ENCODE results near the gene NDC1.

The NDC1 gene

GRCh38 chr1:53869454-53870117, 31.5 kb upstream of the NDC1 start:
- Histone ChIP-seq H3K4me3 (replicated peaks; ENCODE audit: low read depth, low read length) (no peak overlapping the region), H3K36me3 (ENCODE audit: control insufficient read depth, insufficient read depth, low read length) (peaks cover 3% of the 10 kb centered on the region), H3K27me3 (replicated peaks; ENCODE audit: control insufficient read depth, insufficient read depth, low read length) (no peaks in the 10 kb centered on the region)
- no peak for DNase-seq (ENCODE audit: extremely low read depth, insufficient read length)
- no peak for TF ChIP-seq CTCF (IDR thresholded peaks at IDR 0.05; ENCODE audit: insufficient read depth, low read length, poor library complexity, severe bottlenecking)

- Histone ChIP-seq H3K36me3 (ENCODE audit: control insufficient read depth, insufficient read depth, low read length) (peaks cover 3% of the 10 kb centered on the region), H3K4me3 (replicated peaks; ENCODE audit: low read depth, low read length) (no peak overlapping the region), H3K27me3 (replicated peaks; ENCODE audit: control insufficient read depth, insufficient read depth, low read length) (no peaks in the 10 kb centered on the region)
- TF ChIP-seq CTCF (IDR thresholded peaks at IDR 0.05; ENCODE audit: insufficient read depth, low read length, poor library complexity, severe bottlenecking) = no peak
- no peak for DNase-seq (ENCODE audit: extremely low read depth, insufficient read length)
Observed at GRCh38 chr1:53868565-53868964, 30.5 kb upstream of the NDC1 start.

- Histone ChIP-seq H3K4me3 (replicated peaks; ENCODE audit: low read depth, low read length) (no peak overlapping the region), H3K27me3 (replicated peaks; ENCODE audit: control insufficient read depth, insufficient read depth, low read length) (no peaks in the 10 kb centered on the region), H3K36me3 (ENCODE audit: control insufficient read depth, insufficient read depth, low read length) (no peaks in the 10 kb centered on the region; the same call in 1 of the 2 replicates)
- TF ChIP-seq CTCF (IDR thresholded peaks at IDR 0.05; ENCODE audit: insufficient read depth, low read length, poor library complexity, severe bottlenecking) = no peak
- DNase-seq (ENCODE audit: extremely low read depth, insufficient read length) = peak; percentile 5
Observed at GRCh38 chr1:53862507-53862906, 24.4 kb upstream of the NDC1 start.

- no peak for DNase-seq (ENCODE audit: extremely low read depth, insufficient read length)
- Histone ChIP-seq H3K27me3 (replicated peaks; ENCODE audit: control insufficient read depth, insufficient read depth, low read length) (no peaks in the 10 kb centered on the region), H3K4me3 (replicated peaks; ENCODE audit: low read depth, low read length) (no peak overlapping the region), H3K36me3 (ENCODE audit: control insufficient read depth, insufficient read depth, low read length) (peaks cover 3% of the 10 kb centered on the region)
- peak; percentile 88 for TF ChIP-seq CTCF (IDR thresholded peaks at IDR 0.05; ENCODE audit: insufficient read depth, low read length, poor library complexity, severe bottlenecking)
Observed at GRCh38 chr1:53860967-53861411, 22.9 kb upstream of the NDC1 start.

GRCh38 chr1:53851571-53852285, 13.6 kb upstream of the NDC1 start:
- no peak for TF ChIP-seq CTCF (IDR thresholded peaks at IDR 0.05; ENCODE audit: insufficient read depth, low read length, poor library complexity, severe bottlenecking)
- Histone ChIP-seq H3K4me3 (replicated peaks; ENCODE audit: low read depth, low read length) (no peak overlapping the region), H3K36me3 (ENCODE audit: control insufficient read depth, insufficient read depth, low read length) (peaks cover 6% of the 10 kb centered on the region), H3K27me3 (replicated peaks; ENCODE audit: control insufficient read depth, insufficient read depth, low read length) (no peaks in the 10 kb centered on the region)
- DNase-seq (ENCODE audit: extremely low read depth, insufficient read length) = no peak
